Measurements from ENCODE around the gene WWOX. TPM values are rescaled to one million over a fixed set of nuclear protein-coding genes. Genes with fewer than 3 reads are reported as not detected.
A peak's percentile ranks its signal among the peaks of the same experiment; 100 is the strongest.

Gene WWOX
- polyA plus RNA-seq, 3 donors = 40.3 to 43.7 (median 41.5) TPM

DNA sequence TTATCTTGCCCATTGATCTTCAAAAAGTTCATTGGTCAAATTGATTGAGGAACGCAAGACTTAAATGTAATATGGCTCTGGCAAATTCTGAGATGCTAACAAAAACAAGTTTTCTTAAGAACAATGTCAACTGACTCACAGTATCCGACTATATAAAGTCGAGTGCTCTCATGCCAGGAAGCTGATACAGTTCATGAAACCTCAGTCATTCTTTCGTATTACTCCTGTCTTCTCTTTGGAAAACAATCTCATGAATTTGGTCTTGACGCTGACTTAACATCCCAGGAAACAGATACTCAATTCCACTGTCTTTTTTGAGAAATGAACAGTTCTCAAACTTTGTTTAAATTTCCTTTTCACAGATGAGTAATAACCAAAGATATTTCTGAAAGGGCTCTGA is 796.2 kb downstream of the WWOX start:
- DNase-seq (ENCODE audit: low read depth in 3 of 3, low spot score in 2 of 3) = no peak

DNA sequence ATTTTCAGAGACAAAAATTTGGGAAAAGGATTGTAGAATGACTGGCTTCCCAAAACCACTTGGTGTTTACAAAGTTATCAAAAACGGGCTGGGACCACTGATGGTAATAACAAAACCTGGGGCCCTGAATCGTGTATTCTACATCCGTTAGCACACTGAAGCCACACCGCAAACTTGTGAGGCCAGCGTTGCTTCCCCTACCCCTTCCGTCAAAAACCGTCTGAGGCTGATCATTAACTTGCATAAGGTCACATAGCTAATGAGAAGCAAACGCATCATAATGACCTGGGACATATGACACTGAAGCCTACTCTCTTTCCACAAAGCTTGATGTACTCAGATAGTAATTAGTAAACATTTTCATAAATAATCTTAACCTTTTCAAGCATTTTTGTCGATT is 796.8 kb downstream of the WWOX start:
- DNase-seq (ENCODE audit: low read depth in 3 of 3, low spot score in 2 of 3) = no peak

DNA sequence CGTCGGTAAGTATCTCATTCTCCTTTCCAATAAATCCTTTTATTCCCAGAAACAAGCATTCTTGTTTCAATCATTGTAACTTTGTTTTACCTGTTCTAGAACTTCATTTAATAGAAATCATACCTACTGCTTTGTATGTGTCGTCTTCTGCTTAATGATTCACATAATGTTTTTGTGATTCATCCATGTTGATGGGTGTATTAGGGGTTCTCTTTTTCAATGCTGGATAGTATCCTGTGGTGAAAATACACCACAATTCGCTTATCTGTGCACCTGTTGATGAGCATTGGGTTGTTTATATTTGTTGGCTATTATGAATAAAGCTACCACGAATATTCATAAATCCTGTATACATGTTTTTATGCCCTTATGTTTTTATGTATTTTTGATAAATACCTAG is 797.8 kb downstream of the WWOX start:
- no peak for DNase-seq (ENCODE audit: low read depth in 3 of 3, low spot score in 2 of 3)

DNA sequence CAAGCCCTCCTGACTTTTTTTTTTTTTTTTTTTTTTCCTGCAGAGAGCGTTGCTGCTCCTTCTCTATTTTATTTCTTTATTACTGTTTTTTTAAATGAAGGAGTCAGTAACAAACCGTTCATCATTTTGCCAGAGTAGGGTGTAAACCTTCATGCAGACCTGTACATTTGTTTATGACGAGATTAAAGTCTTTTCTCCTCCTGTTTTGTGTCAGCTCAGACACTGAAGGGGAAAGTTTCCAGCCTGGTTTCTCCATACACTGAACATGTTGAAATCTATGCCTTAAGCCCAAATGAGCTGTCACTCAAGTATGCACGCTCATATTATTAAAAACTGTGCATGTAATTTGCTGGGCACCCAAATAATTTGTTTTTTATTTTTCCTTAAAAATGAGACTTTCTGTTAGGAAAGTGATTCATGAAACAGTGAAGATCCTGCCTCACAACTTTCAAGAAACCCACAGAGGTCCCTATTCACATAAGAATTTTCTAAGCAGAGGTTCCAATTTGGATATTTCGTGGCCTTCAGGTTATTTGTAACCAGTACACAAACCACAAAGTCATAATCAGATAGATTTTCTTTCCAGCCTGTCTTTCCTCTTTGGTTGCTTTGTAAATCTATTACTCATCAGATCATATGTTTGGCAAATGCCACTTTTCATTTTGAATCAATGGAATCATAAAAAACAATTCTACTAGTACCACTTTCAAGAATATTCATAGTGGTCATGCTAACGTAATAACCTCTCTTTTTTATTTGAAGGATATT is 800.8 kb downstream of the WWOX start:
- no peak for DNase-seq (ENCODE audit: low read depth in 3 of 3, low spot score in 2 of 3)

DNA sequence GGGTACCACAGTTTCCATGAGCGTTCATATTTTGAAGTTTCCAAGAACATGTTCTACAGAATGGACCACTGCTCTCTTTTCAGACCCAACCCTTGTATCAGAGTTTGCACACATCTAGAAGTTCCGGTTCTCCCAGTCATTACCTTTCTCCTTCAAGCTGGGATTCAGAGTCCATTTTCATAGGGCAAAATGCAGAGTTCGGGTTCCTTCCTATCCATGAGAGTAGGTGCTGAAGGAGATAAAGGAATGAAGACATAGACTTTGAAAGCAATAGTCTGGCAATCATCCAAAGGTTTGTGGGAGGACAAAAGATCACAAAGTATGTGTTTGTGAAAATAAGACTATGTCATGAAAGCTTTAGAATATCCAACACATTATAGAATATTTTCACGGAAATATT is 801.5 kb downstream of the WWOX start:
- no peak for DNase-seq (ENCODE audit: low read depth in 3 of 3, low spot score in 2 of 3)

DNA sequence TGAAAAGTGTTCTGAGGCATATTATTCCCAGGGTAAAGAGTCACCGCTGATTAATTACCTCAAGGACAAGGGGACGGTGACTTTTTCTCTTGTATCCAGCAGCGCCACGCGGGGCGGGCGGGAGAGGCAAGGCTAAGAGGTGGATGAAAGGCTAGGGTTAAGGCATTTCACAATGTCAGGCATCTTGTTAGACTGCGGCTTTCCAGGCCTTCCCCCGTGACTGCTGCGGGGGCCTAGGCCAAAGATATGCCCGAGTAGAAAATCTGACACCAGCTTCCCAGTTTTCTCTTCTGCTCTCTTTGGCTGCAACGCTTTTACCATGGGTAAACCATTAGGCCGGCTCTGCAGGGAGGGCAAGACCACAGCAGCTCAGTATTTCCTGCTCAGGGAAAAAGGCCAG is 802.9 kb downstream of the WWOX start:
- DNase-seq (ENCODE audit: low read depth in 3 of 3, low spot score in 2 of 3) = no peak

DNA sequence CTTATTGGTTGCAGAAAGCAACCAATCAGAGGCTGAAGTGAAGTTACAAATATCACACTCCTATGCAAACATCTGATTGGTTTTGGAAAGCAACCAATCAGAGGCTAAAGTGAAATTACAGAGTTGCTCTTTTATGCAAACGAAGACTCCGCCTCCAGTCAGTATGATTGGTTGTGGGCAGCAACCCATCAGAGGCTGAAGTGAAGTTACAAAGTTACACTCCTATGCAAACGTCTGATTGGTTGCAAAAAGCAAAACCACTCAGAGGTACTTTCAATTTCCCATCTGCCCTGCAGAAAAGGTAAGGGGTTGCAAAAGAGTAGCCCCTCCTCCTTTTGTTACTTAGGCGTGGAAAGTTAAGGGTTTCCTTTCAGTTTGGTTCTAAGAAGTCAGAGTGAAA is 803.8 kb downstream of the WWOX start:
- DNase-seq (ENCODE audit: low read depth in 3 of 3, low spot score in 2 of 3) = no peak

DNA sequence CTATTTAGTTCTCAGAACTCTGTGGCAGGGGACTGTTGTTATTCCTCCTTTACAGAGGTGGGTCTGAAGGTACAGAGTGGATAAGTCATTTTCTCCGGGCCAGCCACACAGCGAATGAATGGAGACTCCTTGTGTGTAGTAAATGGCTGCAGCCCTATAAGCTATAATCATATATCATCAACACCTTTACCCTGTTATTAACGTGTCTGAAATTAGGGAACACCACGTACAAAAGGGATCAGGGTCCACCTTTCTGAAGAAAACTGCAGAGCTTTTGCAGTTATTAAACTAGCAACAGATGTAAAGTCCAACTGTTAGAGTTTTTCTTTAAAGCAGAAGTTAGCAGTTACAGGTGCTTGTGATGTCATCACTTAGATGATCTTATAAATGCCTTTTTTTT is 804.4 kb downstream of the WWOX start:
- DNase-seq (ENCODE audit: low read depth in 3 of 3, low spot score in 2 of 3) = no peak

DNA sequence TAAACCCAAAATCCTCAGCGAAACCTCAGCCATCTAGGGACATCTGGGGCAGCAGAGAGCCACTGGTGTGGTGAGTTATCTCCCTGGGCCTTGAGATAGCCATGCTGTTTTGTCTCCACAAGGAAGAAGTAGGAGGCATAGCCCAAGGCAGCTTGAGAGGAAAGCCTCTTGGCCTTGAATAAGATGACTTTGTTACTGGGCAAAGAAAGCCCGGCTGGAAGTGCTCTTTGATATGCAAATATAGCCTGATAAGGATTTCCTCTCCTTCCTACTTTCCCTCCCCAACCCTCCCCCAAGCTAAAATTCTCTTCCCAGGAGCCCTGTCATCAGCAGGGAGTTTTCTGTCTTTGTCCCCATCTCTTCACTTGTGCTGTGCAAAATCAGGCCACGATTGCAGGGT is 806.7 kb downstream of the WWOX start:
- DNase-seq (ENCODE audit: low read depth in 3 of 3, low spot score in 2 of 3) = no peak

DNA sequence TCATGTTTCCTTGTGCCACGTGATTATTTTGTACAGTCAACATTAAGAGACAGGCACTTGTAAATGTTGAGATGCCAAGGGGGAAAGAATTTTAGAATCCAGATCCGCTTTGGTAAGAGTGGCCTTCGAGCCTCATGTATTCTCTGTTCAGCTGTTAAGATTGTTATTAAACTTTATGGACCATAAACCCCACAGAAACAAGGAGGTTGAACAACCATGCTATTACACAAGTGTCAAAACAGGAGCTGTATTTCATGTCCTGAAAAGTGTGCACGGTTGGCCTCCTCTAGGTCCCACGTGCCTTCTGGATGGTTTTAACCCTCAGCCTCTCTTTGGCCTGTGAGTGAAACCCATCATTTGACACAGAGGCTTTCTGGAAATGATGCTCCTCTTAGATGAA is 809.8 kb downstream of the WWOX start:
- DNase-seq (ENCODE audit: low read depth in 3 of 3, low spot score in 2 of 3) = peak in 1 of 3 donors; percentile 15

DNA sequence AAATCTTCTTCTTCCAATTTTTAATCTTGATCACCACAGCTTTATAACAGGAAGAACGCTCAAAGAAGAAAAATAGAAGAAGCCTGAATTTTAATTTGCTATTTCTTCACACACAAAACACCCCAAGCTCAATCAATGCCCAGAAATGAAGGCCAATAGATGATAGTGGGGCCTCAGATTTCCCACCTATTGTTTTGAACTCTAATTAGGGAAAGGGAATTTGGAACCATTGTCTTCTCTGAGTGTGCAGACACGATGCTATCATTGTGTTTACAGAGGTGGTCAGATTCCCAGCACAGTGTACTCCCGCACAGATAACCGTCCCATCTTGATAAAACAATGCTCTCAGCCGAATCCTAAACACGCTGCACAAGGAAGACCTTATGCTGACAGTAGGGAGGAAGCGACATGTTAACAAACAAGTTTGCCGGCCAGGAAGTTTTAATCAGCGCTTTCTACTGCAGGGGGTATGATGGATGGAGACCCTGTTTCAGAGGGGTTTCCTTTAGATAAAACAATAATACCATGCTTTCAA is 816.4 kb downstream of the WWOX start:
- no peak for DNase-seq (ENCODE audit: low read depth in 3 of 3, low spot score in 2 of 3)

DNA sequence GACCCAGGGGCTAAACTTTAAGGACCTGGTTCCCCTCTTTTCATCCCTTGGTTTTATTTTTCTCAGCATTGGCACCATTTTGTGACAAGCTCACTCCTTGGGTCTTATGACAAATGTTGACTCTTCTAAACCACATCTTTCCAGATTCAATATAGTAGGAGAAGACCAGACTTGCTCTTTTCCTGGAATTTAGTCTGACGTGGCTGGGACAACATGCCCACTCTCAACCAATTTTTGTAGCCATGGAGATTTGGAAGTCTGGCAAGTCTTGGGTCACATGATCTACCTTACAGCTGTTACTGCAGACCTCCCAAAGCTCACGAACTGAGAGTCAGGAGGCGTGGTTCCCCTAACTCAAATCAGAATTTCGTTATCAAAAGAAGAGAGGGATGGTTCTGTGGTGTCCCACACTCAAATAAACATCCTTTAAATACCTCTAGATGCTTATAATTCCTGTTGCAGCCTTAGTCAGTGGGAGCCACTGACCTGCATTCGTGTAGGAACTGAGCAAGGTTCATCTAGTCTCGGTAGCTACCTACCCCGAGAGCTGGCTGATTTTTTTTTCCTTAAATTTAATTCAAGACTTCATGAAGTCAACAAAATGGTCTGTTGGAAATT is 817.6 kb downstream of the WWOX start:
- DNase-seq (ENCODE audit: low read depth in 3 of 3, low spot score in 2 of 3) = no peak

DNA sequence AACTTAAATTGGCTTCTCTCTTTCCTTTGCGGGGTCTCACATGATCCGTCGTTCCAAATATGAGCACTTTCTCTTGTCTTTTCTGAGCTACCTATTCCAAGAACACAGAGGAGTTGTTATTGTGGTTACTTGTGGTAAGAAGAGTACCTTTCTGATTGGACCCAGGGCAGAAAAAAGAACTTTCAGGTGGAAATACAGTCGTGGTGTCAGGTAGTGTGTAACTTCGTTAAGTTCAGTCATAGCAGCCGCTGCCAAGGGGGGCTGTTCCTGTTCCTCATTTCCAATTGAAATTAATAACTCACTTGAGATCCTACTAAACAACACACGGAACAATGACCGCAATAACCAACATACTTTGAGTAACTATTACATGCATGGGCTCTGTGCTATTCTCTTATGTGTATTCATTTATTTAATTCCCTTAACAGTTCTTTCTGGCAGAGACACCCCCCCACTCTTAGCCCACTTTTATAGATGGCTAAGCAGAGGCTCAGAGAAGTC is 819.4 kb downstream of the WWOX start:
- DNase-seq (ENCODE audit: low read depth in 3 of 3, low spot score in 2 of 3) = no peak

DNA sequence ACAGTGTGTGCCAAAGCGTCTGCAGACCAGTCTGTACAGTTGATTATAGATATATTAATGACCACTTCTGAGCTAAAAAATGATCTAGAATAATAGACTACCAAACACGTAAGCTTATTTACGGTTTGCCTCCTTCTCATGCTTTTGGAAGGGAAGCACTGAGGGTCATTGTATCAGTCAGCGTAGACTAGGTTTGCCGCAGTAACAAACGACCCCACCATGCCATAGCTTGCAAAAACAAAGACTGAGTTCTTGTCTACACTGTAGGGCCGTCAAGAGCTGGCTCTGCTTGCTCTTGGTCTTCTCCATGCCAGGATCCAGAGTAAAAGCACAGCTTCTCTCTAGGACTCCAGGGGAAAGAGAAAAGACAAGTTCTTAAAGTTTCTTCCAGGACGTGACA is 820.4 kb downstream of the WWOX start:
- no peak for DNase-seq (ENCODE audit: low read depth in 3 of 3, low spot score in 2 of 3)

DNA sequence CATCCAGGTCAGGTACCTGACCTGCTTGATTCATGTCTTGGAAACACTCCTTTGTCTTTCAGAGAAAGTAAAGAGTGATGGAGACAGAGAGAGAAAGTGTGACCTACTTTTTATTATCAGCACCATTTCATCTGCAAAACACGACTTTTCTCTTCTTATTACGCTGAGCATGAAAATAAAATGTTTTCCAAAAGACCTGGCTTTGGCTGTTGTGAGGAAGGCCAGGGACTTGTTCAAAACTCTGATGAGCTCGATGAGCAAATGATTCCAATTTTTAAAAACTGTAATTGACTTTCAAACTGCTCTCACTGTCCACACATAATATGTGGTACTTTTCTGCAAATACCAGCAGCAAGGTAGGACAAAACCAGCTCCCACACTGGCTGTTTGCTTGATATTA is 821.2 kb downstream of the WWOX start:
- no peak for DNase-seq (ENCODE audit: low read depth in 3 of 3, low spot score in 2 of 3)

DNA sequence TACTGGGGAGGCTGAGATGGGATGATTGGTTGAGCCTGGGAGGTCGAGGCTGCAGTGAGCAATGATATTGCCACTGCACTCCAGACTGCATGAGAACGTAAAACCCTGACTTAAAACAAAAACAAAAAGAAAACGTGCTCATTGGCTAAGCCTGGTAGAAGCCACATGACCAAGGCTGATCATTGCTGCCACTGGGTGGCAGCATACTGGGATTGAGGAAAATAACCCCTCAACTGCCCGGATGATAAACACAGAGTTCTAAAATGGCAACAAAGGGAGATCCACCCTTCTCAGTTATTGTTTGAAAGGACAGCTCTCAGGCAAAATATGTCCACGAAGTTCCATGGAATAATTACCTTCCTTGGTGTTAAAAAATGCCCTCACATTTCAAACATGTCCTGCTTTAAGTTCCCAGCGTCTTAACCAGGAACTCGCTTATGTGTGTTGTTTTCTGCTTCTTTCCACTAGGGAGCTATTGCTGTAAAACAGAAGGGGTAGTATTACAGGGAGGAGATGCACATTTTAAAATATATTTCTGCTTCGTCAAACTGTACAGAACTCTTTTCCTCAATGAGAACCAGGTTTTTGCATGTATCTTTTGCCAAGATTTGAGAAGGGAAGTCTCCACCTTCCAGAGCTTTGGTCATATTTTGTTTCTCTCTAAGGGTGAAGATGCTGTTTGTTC is 825.8 kb downstream of the WWOX start:
- no peak for DNase-seq (ENCODE audit: low read depth in 3 of 3, low spot score in 2 of 3)

DNA sequence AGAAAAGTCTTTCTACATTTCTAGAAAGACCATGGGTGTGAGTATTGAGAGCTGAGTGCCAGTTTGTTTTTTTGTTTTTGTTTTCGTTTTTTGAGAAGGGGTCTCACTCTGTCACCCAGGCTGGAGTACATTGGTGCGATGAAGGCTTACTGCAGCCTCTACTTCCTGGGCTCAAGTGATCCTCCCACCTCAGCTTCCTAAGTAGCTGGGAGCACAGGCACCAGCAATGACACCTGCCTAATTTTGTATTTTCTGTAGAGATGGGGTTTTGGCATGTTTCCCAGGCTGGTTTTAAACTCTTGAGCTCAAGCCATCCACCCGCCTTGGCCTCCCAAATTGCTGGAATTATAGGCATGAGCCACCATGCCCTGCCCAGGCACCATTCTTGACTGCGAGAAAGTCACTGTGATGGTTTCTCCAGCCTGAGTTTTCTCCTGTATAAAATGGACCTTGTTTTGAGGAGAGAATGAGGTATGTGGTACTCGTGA is 827.3 kb downstream of the WWOX start:
- no peak for DNase-seq (ENCODE audit: low read depth in 3 of 3, low spot score in 2 of 3)

DNA sequence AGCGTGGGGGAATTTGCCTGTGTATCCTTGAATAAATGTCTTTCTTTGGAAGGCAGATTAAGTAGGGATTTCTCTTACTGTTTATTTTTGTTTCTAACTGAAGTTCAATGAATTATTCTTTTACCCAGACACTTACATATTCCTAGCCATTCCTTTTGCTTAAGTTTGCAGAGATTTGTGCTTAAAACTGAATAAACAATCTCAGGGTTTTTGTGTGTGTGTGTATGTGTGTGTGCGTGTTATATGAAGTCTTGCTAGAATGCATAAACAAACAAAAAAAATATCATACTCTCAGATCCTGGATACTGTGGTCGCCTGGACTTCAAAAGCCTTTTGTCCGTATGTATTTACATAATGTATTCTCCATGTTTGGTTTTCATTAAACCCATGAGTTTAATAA is 828.3 kb downstream of the WWOX start:
- DNase-seq (ENCODE audit: low read depth in 3 of 3, low spot score in 2 of 3) = no peak

DNA sequence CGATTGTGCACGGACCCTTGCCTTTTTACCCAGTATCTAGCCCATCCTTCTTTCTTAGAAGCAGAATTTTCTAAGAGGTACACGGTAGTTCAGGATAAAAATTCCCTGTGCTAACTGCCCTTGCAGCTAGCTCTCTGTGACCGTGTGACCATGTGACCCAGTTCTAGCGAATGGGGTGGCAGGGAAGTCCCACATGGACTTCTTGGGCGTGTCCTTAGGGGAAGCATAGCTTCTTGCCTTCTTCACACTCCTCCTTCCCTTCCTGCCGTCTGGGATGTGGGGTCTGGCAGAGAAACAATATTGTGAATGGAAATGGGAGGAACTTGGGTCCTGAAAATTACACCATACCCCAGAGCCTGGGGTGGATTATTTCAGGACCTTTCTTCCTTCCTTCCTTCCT is 830.4 kb downstream of the WWOX start:
- DNase-seq (ENCODE audit: low read depth in 3 of 3, low spot score in 2 of 3) = no peak

DNA sequence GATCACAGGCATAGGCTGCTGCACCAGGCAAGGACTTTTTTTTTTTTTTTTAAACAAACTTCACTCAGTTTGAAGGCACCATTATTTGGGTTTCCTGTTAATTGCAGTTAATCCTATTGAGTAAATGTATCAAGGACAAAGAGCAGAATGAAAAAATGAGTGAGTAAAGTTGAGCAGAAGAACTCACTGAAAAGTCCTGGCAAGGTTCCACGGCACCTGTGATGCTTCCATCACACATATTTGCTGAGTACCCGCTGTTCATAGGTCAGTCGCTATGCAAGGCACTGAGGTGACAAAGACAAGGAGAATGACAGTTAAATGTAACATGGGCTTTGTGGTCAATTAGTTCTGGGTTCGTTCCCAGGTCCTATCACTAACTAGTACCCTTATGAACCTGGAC is 831.1 kb downstream of the WWOX start:
- DNase-seq (ENCODE audit: low read depth in 3 of 3, low spot score in 2 of 3) = no peak

DNA sequence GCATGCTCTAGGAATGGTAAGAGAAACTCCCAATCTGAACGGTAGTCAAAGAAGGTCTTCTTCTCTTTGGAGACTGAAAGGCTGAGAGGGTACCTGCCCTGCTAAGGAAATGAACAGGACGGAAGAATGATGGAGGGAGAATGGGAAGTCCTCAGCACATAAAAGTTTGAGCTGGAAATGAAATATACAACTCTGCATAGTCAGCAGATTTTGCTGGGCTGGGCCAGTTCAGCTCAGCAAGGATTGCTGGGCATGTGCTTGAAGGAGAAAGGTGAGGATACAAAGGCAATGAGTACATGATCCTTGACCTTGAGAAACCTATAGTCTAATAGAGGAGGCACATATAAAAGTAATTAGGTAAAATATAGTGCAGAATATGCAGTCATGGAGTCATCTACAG is 831.8 kb downstream of the WWOX start:
- DNase-seq (ENCODE audit: low read depth in 3 of 3, low spot score in 2 of 3) = no peak

DNA sequence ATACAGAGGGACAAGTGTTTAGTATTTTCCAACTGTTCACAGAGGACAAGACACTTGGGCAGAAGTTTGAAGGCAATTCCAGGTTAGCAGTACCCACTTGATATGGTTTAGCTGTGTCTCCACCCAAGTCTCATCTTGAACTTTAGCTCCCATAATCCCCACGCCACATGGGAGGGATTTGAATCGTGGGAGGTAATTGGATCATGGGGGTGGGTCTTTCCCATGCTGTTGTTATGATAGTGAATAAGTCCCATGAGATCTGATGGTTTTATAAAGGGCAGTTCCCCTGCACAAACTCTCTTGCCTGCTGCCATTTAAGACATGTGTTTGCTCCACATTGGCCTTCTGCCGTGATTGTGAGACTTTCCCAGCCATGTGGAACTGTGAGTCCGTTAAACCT is 832.2 kb downstream of the WWOX start:
- DNase-seq (ENCODE audit: low read depth in 3 of 3, low spot score in 2 of 3) = no peak

Data from right renal cortex interstitium (tissue), 3 donors.